Activated CD4-positive, alpha-beta T cell treated with anti-CD3 and anti-CD28 coated beads, Interleukin-2, amount 50 U/mL, for 4 hours (primary cell): ENCODE measurements around the gene CCDC178.
"Not testable (repeated sequence)": the region's sequence is repeated elsewhere in the genome, so short reads cannot be mapped to it uniquely, and the experiment has no call there.

ENCODE experiments used
- DNase-seq, 2 experiments: peaks; one replicate each; pipeline ENCODE4 v3.0.0-alpha.2; 2020

Gene CCDC178

GRCh38 chr18:33440060-33441043, at the start of gene CCDC178:
TSS of gene CCDC178 (minus strand) at chr18:33440721. CDS start at chr18:33412088, 28,633 bp downstream.
- DNase-seq: no peak

GRCh38 chr18:33483908-33484307, 43.4 kb upstream of the CCDC178 start:
- no peak for DNase-seq

GRCh38 chr18:33472509-33472908, 32.0 kb upstream of the CCDC178 start:
- DNase-seq: no peak

GRCh38 chr18:33470216-33470615, 29.7 kb upstream of the CCDC178 start:
- DNase-seq: no peak

GRCh38 chr18:33469699-33470098, 29.2 kb upstream of the CCDC178 start:
- no peak for DNase-seq

- no peak for DNase-seq
Measured at GRCh38 chr18:33467531-33467930, 27.0 kb upstream of the CCDC178 start.

- no peak for DNase-seq
Measured at GRCh38 chr18:33466822-33467221, 26.3 kb upstream of the CCDC178 start.

GRCh38 chr18:33460681-33461080, 20.2 kb upstream of the CCDC178 start:
- no peak for DNase-seq

GRCh38 chr18:33459612-33460011, 19.1 kb upstream of the CCDC178 start:
- no peak for DNase-seq

GRCh38 chr18:33446604-33447003, 6.1 kb upstream of the CCDC178 start:
- DNase-seq: no peak

- no peak for DNase-seq
Measured at GRCh38 chr18:33444709-33445108, 4.2 kb upstream of the CCDC178 start.

- DNase-seq: no peak
Measured at GRCh38 chr18:33432857-33433256, 7.7 kb downstream of the CCDC178 start.

GRCh38 chr18:33427549-33427948, 13.0 kb downstream of the CCDC178 start:
- DNase-seq: no peak

GRCh38 chr18:33424266-33424946, 16.1 kb downstream of the CCDC178 start:
- DNase-seq: no peak

- no peak for DNase-seq
Measured at GRCh38 chr18:33421225-33421624, 19.3 kb downstream of the CCDC178 start.

GRCh38 chr18:33404244-33404873, 36.2 kb downstream of the CCDC178 start:
- DNase-seq: no peak

- DNase-seq: not testable (repeated sequence)
Measured at GRCh38 chr18:33398939-33399338, 41.6 kb downstream of the CCDC178 start.

- no peak for DNase-seq
Measured at GRCh38 chr18:33375829-33376228, 64.7 kb downstream of the CCDC178 start.

GRCh38 chr18:33372442-33372841, 68.1 kb downstream of the CCDC178 start:
- no peak for DNase-seq

GRCh38 chr18:33369711-33370449, 70.6 kb downstream of the CCDC178 start:
- no peak for DNase-seq

GRCh38 chr18:33356735-33357134, 83.8 kb downstream of the CCDC178 start:
- DNase-seq: no peak

GRCh38 chr18:33355756-33356155, 84.8 kb downstream of the CCDC178 start:
- DNase-seq: no peak

GRCh38 chr18:33355263-33355662, 85.3 kb downstream of the CCDC178 start:
- no peak for DNase-seq
